ENCODE data around the gene FTH1. TPM values are rescaled to one million over a fixed set of nuclear protein-coding genes. Genes with fewer than 3 reads are reported as not detected.

FTH1 gene
- total and polyA plus RNA-seq, 2 of the 13 experiments (the other 11 are each of a cell fraction or from before 2014, with no cell fraction given): 607 to 760 TPM

DNA sequence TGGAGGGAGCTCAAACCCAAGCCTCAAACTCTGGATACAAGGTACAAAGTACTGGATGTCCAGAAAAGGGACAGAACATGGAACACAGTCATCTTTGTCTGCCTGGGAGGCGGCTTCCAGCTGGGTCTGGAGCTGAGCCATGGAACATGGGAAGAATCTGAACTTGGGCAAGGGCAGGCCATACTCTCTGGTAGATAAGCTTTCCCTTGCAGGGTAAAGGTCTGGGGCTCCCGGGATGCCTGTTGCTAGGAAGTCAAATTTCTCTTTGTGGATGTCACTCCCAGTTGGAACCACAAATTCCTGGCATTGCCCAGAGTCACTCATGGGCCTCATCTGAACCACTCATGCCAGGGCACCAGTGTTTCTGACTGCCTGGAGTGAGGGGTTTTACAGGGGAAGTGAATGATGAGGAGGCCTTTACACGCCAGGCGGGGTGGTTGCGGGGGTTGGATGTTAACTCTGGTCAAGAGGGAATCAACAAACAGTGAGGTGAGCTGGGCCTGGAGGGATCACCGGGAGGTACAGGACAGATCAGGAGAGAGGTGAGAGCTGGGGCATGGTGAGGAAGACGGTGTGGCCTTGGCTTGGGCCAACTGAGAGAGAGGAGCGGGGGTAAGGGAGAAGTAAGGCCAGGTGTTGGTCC is 5.7 kb downstream of the FTH1 start (continued):
- TF ChIP-seq ZNF737 (CRISPR knock-in tag; IDR thresholded peaks at IDR 0.05; ENCODE audit: borderline replicate concordance) (no peak), NFE2L2 (IDR thresholded peaks at IDR 0.05; ENCODE audit: low read length) (no peak), ZNF678 (CRISPR knock-in tag; IDR thresholded peaks at IDR 0.05) (no peak), SRF (IDR thresholded peaks at IDR 0.05; ENCODE audit: low read depth, low read length) (peak; percentile 34; the same call in 1 of the 2 replicates), PATZ1 (CRISPR knock-in tag; IDR thresholded peaks at IDR 0.05) (peak; percentile 10; the same call in 1 of the 2 replicates), ZNF281 (CRISPR knock-in tag; IDR thresholded peaks at IDR 0.05; ENCODE audit: borderline replicate concordance) (no peak), KAT8 (CRISPR knock-in tag; IDR thresholded peaks at IDR 0.05) (no peak), KLF9 (CRISPR knock-in tag; IDR thresholded peaks at IDR 0.05; ENCODE audit: low read depth) (no peak), ZNF781 (CRISPR knock-in tag; IDR thresholded peaks at IDR 0.05; ENCODE audit: borderline replicate concordance, not compliant biosample characterization) (no peak)
- TF ChIP-seq, protein P1, sequence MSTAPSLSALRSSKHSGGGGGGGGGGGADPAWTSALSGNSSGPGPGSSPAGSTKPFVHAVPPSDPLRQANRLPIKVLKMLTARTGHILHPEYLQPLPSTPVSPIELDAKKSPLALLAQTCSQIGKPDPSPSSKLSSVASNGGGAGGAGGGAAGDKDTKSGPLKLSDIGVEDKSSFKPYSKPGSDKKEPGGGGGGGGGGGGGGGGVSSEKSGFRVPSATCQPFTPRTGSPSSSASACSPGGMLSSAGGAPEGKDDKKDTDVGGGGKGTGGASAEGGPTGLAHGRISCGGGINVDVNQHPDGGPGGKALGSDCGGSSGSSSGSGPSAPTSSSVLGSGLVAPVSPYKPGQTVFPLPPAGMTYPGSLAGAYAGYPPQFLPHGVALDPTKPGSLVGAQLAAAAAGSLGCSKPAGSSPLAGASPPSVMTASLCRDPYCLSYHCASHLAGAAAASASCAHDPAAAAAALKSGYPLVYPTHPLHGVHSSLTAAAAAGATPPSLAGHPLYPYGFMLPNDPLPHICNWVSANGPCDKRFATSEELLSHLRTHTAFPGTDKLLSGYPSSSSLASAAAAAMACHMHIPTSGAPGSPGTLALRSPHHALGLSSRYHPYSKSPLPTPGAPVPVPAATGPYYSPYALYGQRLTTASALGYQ (CRISPR knock-in tag; IDR thresholded peaks at IDR 0.05): no peak
- TF ChIP-seq, protein P2, sequence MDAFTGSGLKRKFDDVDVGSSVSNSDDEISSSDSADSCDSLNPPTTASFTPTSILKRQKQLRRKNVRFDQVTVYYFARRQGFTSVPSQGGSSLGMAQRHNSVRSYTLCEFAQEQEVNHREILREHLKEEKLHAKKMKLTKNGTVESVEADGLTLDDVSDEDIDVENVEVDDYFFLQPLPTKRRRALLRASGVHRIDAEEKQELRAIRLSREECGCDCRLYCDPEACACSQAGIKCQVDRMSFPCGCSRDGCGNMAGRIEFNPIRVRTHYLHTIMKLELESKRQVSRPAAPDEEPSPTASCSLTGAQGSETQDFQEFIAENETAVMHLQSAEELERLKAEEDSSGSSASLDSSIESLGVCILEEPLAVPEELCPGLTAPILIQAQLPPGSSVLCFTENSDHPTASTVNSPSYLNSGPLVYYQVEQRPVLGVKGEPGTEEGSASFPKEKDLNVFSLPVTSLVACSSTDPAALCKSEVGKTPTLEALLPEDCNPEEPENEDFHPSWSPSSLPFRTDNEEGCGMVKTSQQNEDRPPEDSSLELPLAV (CRISPR knock-in tag; conservative IDR thresholded peaks at IDR 0.05; ENCODE audit: low read depth): no peak
- TF ChIP-seq, protein P3, sequence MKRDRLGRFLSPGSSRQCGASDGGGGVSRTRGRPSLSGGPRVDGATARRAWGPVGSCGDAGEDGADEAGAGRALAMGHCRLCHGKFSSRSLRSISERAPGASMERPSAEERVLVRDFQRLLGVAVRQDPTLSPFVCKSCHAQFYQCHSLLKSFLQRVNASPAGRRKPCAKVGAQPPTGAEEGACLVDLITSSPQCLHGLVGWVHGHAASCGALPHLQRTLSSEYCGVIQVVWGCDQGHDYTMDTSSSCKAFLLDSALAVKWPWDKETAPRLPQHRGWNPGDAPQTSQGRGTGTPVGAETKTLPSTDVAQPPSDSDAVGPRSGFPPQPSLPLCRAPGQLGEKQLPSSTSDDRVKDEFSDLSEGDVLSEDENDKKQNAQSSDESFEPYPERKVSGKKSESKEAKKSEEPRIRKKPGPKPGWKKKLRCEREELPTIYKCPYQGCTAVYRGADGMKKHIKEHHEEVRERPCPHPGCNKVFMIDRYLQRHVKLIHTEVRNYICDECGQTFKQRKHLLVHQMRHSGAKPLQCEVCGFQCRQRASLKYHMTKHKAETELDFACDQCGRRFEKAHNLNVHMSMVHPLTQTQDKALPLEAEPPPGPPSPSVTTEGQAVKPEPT (CRISPR knock-in tag; IDR thresholded peaks at IDR 0.05; ENCODE audit: low read depth): no peak
- TF ChIP-seq, protein P4, sequence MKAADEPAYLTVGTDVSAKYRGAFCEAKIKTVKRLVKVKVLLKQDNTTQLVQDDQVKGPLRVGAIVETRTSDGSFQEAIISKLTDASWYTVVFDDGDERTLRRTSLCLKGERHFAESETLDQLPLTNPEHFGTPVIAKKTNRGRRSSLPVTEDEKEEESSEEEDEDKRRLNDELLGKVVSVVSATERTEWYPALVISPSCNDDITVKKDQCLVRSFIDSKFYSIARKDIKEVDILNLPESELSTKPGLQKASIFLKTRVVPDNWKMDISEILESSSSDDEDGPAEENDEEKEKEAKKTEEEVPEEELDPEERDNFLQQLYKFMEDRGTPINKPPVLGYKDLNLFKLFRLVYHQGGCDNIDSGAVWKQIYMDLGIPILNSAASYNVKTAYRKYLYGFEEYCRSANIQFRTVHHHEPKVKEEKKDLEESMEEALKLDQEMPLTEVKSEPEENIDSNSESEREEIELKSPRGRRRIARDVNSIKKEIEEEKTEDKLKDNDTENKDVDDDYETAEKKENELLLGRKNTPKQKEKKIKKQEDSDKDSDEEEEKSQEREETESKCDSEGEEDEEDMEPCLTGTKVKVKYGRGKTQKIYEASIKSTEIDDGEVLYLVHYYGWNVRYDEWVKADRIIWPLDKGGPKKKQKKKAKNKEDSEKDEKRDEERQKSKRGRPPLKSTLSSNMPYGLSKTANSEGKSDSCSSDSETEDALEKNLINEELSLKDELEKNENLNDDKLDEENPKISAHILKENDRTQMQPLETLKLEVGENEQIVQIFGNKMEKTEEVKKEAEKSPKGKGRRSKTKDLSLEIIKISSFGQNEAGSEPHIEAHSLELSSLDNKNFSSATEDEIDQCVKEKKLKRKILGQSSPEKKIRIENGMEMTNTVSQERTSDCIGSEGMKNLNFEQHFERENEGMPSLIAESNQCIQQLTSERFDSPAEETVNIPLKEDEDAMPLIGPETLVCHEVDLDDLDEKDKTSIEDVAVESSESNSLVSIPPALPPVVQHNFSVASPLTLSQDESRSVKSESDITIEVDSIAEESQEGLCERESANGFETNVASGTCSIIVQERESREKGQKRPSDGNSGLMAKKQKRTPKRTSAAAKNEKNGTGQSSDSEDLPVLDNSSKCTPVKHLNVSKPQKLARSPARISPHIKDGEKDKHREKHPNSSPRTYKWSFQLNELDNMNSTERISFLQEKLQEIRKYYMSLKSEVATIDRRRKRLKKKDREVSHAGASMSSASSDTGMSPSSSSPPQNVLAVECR (CRISPR knock-in tag; IDR thresholded peaks at IDR 0.05; ENCODE audit: borderline replicate concordance): no peak

All from HepG2 (cell line).